Measurements from ENCODE around the gene C10orf67.

DNA sequence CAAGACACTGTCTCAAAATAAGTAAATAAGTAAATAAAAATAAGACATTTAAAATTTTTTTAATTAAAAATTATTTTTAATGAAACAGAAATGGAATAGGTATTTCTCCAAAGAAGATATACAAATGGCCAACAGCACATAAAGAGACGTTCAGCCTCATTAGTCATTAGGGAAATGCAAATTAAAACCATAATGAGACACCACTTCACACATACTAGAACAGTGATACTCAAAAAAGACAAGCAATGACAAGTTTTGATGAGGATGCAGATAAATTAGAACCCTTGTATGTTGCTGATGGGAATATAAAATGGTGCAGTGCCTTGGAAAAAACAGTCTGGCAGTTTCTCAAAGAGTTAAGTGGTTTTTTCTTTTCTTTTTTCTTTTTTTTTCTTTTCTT, 26.5 kb upstream of the C10orf67 start:
- TF ChIP-seq CTCF (conservative IDR thresholded peaks at IDR 0.05; ENCODE audit: low read length) = no peak
- TF ChIP-seq EZH2phosphoT487 (IDR thresholded peaks at IDR 0.05; ENCODE audit: borderline replicate concordance, low read depth, low read length) = no peak

All from OCI-LY7 (cell line).